ENCODE measurements around the gene ATRN.

DNA sequence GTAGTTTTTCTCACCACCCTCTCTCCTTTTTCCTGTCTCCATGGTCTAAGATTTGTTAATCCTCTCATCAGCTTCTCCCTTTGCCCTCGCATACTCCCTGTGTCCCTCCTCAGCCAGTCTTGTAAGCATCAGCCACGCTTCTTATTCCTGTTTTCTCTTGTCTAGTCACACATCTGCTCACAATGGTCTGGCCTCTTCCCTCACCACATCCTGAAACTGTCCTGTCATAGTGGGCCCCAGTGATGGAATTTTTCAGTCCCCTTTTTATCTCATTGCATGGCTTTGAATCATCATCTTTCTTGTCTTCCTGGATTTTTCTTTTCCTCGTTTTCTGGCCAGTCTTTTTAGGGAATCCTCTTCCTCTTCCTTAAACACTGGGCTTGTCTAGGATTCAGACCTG lies 135.2 kb downstream of the ATRN start:
- TF ChIP-seq, protein P1, sequence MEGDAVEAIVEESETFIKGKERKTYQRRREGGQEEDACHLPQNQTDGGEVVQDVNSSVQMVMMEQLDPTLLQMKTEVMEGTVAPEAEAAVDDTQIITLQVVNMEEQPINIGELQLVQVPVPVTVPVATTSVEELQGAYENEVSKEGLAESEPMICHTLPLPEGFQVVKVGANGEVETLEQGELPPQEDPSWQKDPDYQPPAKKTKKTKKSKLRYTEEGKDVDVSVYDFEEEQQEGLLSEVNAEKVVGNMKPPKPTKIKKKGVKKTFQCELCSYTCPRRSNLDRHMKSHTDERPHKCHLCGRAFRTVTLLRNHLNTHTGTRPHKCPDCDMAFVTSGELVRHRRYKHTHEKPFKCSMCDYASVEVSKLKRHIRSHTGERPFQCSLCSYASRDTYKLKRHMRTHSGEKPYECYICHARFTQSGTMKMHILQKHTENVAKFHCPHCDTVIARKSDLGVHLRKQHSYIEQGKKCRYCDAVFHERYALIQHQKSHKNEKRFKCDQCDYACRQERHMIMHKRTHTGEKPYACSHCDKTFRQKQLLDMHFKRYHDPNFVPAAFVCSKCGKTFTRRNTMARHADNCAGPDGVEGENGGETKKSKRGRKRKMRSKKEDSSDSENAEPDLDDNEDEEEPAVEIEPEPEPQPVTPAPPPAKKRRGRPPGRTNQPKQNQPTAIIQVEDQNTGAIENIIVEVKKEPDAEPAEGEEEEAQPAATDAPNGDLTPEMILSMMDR (conservative IDR thresholded peaks at IDR 0.05; ENCODE audit: low read depth, low read length) = no peak
- TF ChIP-seq EZH2 (IDR thresholded peaks at IDR 0.05; ENCODE audit: low read length, unreplicated experiment) = no peak

All from PC-3 (cell line).